Measurements from ENCODE around the gene TRIM39.

DNA sequence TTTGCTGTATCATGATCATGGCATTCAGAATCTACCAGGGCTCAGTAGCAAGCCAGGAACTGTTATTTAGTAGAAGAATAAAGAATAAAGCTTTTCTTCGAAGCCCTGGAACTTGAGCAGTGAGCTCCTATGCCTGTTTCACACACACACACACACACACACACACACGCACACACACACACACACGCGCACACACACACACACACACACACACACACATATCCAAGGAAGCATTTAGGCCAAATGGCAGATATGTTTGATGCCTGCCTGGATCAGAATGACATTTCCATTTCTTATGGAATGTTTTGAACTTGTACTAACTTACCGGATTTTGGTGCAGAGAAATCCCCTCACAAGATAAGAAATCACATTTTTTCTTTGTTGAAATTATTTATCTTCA, 53.7 kb downstream of the TRIM39 start:
- no peak for TF ChIP-seq POLR2A (IDR thresholded peaks at IDR 0.05)
- TF ChIP-seq, protein P1, sequence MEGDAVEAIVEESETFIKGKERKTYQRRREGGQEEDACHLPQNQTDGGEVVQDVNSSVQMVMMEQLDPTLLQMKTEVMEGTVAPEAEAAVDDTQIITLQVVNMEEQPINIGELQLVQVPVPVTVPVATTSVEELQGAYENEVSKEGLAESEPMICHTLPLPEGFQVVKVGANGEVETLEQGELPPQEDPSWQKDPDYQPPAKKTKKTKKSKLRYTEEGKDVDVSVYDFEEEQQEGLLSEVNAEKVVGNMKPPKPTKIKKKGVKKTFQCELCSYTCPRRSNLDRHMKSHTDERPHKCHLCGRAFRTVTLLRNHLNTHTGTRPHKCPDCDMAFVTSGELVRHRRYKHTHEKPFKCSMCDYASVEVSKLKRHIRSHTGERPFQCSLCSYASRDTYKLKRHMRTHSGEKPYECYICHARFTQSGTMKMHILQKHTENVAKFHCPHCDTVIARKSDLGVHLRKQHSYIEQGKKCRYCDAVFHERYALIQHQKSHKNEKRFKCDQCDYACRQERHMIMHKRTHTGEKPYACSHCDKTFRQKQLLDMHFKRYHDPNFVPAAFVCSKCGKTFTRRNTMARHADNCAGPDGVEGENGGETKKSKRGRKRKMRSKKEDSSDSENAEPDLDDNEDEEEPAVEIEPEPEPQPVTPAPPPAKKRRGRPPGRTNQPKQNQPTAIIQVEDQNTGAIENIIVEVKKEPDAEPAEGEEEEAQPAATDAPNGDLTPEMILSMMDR (IDR thresholded peaks at IDR 0.05): no peak

Data from body of pancreas (tissue), 4 donors.